Astrocyte of the spinal cord (primary cell): ENCODE data around the gene COL4A1.
A peak's percentile ranks its signal among the peaks of the same experiment; 100 is the strongest.

Experiments used
- DNase-seq: peaks from one replicate; pipeline ENCODE4 v3.0.0; 2011; ENCODE audit warnings: low read depth, low spot score
- H3K4me3 ChIP-seq: 2 replicates; pipeline ENCODE4 v1.5.1; 2011; ENCODE audit warnings: low read depth, mild to moderate bottlenecking, low read length, moderate library complexity
- CTCF ChIP-seq: IDR thresholded peaks from 2 replicates; pipeline ENCODE4 v1.5.1; 2012; ENCODE audit warnings: low read depth, mild to moderate bottlenecking, low read length, inconsistent platforms
- in situ Hi-C: cut with HindIII; loops from 2 replicates; pipeline ENCODE4 v1.10.0; 2017; ENCODE audit warnings: low sequenced_read_pairs

Gene COL4A1

GRCh38 chr13:110274687-110275086 lies 32.3 kb downstream of the COL4A1 start:
- peak; percentile 25 for TF ChIP-seq CTCF
- DNase-seq, result no peak
- in situ Hi-C loops, result no loop called here
- H3K4me3 ChIP-seq, result no peak overlapping the region

DNA sequence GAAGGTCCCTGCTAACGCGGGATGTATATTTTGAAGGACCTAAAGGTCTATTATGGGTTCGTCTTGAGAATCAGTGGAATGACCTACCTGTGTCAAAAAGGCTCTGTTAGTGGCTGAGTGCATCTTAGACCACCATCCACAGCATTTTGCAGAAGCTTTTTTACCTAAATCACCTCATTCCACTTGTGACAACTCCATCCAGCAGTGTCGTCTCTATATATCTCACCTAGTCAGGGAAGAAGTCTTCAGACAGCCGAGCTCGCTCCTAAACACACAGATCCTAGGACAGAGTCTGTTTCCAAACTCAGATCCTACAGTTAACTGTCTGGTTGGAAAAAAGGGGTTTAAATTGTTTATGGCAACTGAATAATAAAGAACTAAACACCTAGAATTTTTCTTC lies 33.7 kb downstream of the COL4A1 start:
- H3K4me3 ChIP-seq, result no peak overlapping the region
- TF ChIP-seq CTCF, result no peak

DNA sequence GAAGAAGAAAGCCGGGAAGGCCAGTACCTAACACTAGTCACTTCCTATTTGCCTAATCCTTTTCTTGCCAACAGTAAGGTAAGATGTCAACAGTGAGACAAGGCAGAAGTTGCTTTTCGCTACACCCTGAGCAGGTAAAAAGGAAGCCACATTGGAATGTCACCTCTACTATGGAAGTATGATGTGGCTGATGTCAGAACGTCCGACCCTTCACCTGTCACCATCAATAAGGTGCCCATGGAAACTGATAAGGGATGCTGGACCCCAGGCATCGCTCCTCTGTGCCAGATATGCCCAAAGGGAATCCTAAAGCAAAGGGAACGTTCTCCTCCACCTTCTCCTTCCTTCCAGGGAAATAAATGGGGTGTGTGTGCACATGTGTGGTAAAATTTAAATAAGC lies 34.3 kb downstream of the COL4A1 start:
- in situ Hi-C loops, result no loop called here
- H3K4me3 ChIP-seq, result no peak overlapping the region
- no peak for DNase-seq
- TF ChIP-seq CTCF, result no peak

More for the DNA sequence above, 33.7 kb downstream of the COL4A1 start:
- no peak for DNase-seq
- in situ Hi-C loops, result no loop called here

- no peak for DNase-seq
- H3K4me3 ChIP-seq, result no peak overlapping the region
- in situ Hi-C loops, result no loop called here
- TF ChIP-seq CTCF, result no peak
Observed at GRCh38 chr13:110272227-110272626, 34.7 kb downstream of the COL4A1 start.

- in situ Hi-C loops, result no loop called here
- no peak overlapping the region for H3K4me3 ChIP-seq
- no peak for DNase-seq
- TF ChIP-seq CTCF, result no peak
Observed at GRCh38 chr13:110271313-110271712, 35.6 kb downstream of the COL4A1 start.

DNA sequence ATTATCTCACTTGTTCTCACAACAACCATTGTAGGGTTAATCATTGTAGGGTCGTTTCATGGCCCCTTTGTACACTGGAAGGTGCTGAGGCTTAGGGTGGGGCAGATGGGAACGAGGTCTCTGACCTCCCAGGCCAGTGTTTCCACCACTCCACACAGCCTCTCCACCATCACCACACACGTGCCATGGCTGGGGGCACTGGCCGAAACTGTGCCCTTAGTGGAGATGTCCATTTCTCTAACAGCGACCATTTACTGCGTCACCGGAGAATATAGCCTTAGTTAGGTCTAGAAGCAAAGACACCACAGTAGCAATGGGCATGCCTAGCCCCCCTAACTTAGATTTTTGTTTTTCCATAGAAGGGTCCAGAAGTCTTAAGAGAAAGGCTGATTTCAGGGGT lies 36.5 kb downstream of the COL4A1 start:
- DNase-seq, result no peak
- in situ Hi-C loops, result no loop called here
- H3K4me3 ChIP-seq, result no peak overlapping the region
- TF ChIP-seq CTCF, result no peak

DNA sequence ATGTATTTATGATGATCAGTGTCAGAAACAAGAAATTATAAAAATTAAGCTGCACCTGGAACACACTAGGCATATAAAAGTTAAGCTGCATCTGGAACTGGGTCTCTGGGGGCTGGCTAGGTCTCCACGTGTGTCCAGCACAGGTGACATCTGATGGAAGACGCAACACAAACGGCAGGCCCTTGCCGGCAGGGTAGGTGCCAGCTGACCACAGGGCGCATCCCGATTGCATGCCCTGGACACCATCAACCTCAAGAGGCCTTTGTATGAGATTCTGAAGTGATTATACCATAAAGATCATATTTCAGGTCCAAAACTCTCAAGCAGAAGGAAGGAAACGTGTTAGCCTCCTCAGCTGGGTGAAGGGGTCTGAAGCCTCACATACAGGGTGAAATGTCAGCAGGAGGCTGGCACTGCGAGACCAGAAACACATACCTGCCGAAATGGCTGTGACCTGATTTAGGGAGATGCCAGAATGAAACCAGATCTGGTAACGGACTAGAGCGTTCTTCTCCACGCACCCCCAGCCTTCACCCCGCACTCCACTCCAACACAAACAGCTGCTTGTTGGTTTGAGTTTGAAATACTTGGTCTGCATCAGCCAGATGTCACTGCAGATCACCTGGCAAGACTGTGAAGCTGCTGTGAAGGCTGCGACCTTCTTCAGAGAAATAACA lies 37.3 kb downstream of the COL4A1 start:
- no peak for TF ChIP-seq CTCF
- in situ Hi-C loops, result no loop called here
- DNase-seq, result no peak
- H3K4me3 ChIP-seq, result no peak overlapping the region
